Measurements from ENCODE around the gene RIMBP2.
"Not testable (repeated sequence)": the region's sequence is repeated elsewhere in the genome, so short reads cannot be mapped to it uniquely, and the experiment has no call there.

RIMBP2 gene

GRCh38 chr12:130745921-130746320 is 29.8 kb upstream of the RIMBP2 start:
- H3K27ac ChIP-seq: no peak overlapping the region
- TF ChIP-seq ZFX (IDR thresholded peaks at IDR 0.05; ENCODE audit: borderline replicate concordance) (no peak), CTCF (IDR thresholded peaks at IDR 0.05) (no peak)

GRCh38 chr12:130744274-130744673 is 28.2 kb upstream of the RIMBP2 start:
- TF ChIP-seq CTCF (IDR thresholded peaks at IDR 0.05): no peak
- no peak for TF ChIP-seq ZFX (IDR thresholded peaks at IDR 0.05; ENCODE audit: borderline replicate concordance)
- H3K27ac ChIP-seq: no peak overlapping the region

- H3K27ac ChIP-seq: no peak overlapping the region
- no peak for TF ChIP-seq CTCF (IDR thresholded peaks at IDR 0.05)
- no peak for TF ChIP-seq ZFX (IDR thresholded peaks at IDR 0.05; ENCODE audit: borderline replicate concordance)
Measured at GRCh38 chr12:130743606-130744005, 27.5 kb upstream of the RIMBP2 start.

- TF ChIP-seq CTCF (IDR thresholded peaks at IDR 0.05) (no peak), ZFX (IDR thresholded peaks at IDR 0.05; ENCODE audit: borderline replicate concordance) (no peak)
- no peak overlapping the region for H3K27ac ChIP-seq
Measured at GRCh38 chr12:130743176-130743575, 27.1 kb upstream of the RIMBP2 start.

GRCh38 chr12:130742716-130743115 is 26.6 kb upstream of the RIMBP2 start:
- H3K27ac ChIP-seq: no peak overlapping the region
- no peak for TF ChIP-seq ZFX (IDR thresholded peaks at IDR 0.05; ENCODE audit: borderline replicate concordance)
- TF ChIP-seq CTCF (IDR thresholded peaks at IDR 0.05): no peak

- H3K27ac ChIP-seq: no peak overlapping the region
- no peak for TF ChIP-seq CTCF (IDR thresholded peaks at IDR 0.05)
- no peak for TF ChIP-seq ZFX (IDR thresholded peaks at IDR 0.05; ENCODE audit: borderline replicate concordance)
Measured at GRCh38 chr12:130742112-130742511, 26.0 kb upstream of the RIMBP2 start.

GRCh38 chr12:130739571-130739970 is 23.5 kb upstream of the RIMBP2 start:
- H3K27ac ChIP-seq: no peak overlapping the region
- no peak for TF ChIP-seq ZFX (IDR thresholded peaks at IDR 0.05; ENCODE audit: borderline replicate concordance)
- TF ChIP-seq CTCF (IDR thresholded peaks at IDR 0.05): no peak

- H3K27ac ChIP-seq: not testable (repeated sequence)
Measured at GRCh38 chr12:130738403-130738802, 22.3 kb upstream of the RIMBP2 start.
